Fibroblast of lung (primary cell): Measurements from ENCODE around the gene CNTNAP5.

ENCODE experiments used
- CTCF ChIP-seq, 2 donors: IDR thresholded peaks in 1 of 2; conservative IDR thresholded peaks in 1 of 2; 1 replicate in 1 of 2; 2 replicates in 1 of 2; pipeline ENCODE4 v1.5.1; 2011 to 2012; ENCODE audit warnings: low read length in 2 of 2, control low read depth in 1 of 2, inconsistent platforms in 1 of 2, low read depth in 1 of 2, mild to moderate bottlenecking in 1 of 2
- EZH2 ChIP-seq: IDR thresholded peaks from 2 replicates; pipeline ENCODE4 v1.5.1; 2012; ENCODE audit warnings: low read length, control low read depth, mild to moderate bottlenecking; ENCODE audit errors: missing control alignments

- TF ChIP-seq CTCF (conservative IDR thresholded peaks at IDR 0.05 in 1 of 2, IDR thresholded peaks at IDR 0.05 in 1 of 2; ENCODE audit: low read depth in 1 of 2, low read length in 2 of 2) (no peak), EZH2 (no peak)
Observed at GRCh38 chr2:124254621-124255020, 229.5 kb downstream of the CNTNAP5 start.
